ENCODE data around the gene FCN1. TPM values are rescaled to one million over a fixed set of nuclear protein-coding genes. Genes with fewer than 3 reads are reported as not detected.

FCN1 gene
- not detected for total RNA-seq (ENCODE audit: unreplicated experiment)
- long read RNA-seq: 0 reads

- Mint-ChIP-seq H3K9me3 (ENCODE audit: unreplicated experiment) (no peaks in the 10 kb centered on the region), H3K4me1 (ENCODE audit: unreplicated experiment) (no peaks in the 10 kb centered on the region), H3K36me3 (ENCODE audit: low read depth, unreplicated experiment) (no peaks in the 10 kb centered on the region), H3K27me3 (ENCODE audit: unreplicated experiment) (no peaks in the 10 kb centered on the region), H3K4me3 (ENCODE audit: unreplicated experiment) (no peak within 1 kb of the TSS), H3K27ac (ENCODE audit: unreplicated experiment) (no peak within 1 kb of the TSS)
- TF ChIP-seq CTCF (IDR thresholded peaks at IDR 0.05; ENCODE audit: unreplicated experiment): no peak
- DNase-seq (ENCODE audit: low spot score): no peak
Observed at GRCh38 chr9:134917431-134918373, at the start of gene FCN1. Gene FCN1 (minus strand): TSS chr9:134917912. CDS start chr9:134917871, 41 bp downstream.

- no peak overlapping the region for H3K4me3 Mint-ChIP-seq (ENCODE audit: unreplicated experiment)
- no peaks in the 10 kb centered on the region for H3K36me3 Mint-ChIP-seq (ENCODE audit: low read depth, unreplicated experiment)
Observed at GRCh38 chr9:134966697-134967546, 49.2 kb upstream of the FCN1 start.

GRCh38 chr9:134966270-134966669, 48.6 kb upstream of the FCN1 start:
- no peak for TF ChIP-seq CTCF (IDR thresholded peaks at IDR 0.05; ENCODE audit: unreplicated experiment)
- no peaks in the 10 kb centered on the region for H3K9me3 Mint-ChIP-seq (ENCODE audit: unreplicated experiment)
- H3K4me3 Mint-ChIP-seq (ENCODE audit: unreplicated experiment): no peak overlapping the region
- no peaks in the 10 kb centered on the region for H3K36me3 Mint-ChIP-seq (ENCODE audit: low read depth, unreplicated experiment)
- no peaks in the 10 kb centered on the region for H3K4me1 Mint-ChIP-seq (ENCODE audit: unreplicated experiment)
- no peak for DNase-seq (ENCODE audit: low spot score)
- no peak overlapping the region for H3K27ac Mint-ChIP-seq (ENCODE audit: unreplicated experiment)
- peaks cover 4% of the 10 kb centered on the region for H3K27me3 Mint-ChIP-seq (ENCODE audit: unreplicated experiment)

More at GRCh38 chr9:134966697-134967546, 49.2 kb upstream of the FCN1 start:
- H3K9me3 Mint-ChIP-seq (ENCODE audit: unreplicated experiment): no peaks in the 10 kb centered on the region
- DNase-seq (ENCODE audit: low spot score): no peak
- H3K27me3 Mint-ChIP-seq (ENCODE audit: unreplicated experiment): peaks cover 3% of the 10 kb centered on the region
- no peaks in the 10 kb centered on the region for H3K4me1 Mint-ChIP-seq (ENCODE audit: unreplicated experiment)
- H3K27ac Mint-ChIP-seq (ENCODE audit: unreplicated experiment): no peak overlapping the region
- no peak for TF ChIP-seq CTCF (IDR thresholded peaks at IDR 0.05; ENCODE audit: unreplicated experiment)

- H3K36me3 Mint-ChIP-seq (ENCODE audit: low read depth, unreplicated experiment): no peaks in the 10 kb centered on the region
- H3K4me1 Mint-ChIP-seq (ENCODE audit: unreplicated experiment): no peaks in the 10 kb centered on the region
- H3K27ac Mint-ChIP-seq (ENCODE audit: unreplicated experiment): no peak overlapping the region
- H3K27me3 Mint-ChIP-seq (ENCODE audit: unreplicated experiment): peaks cover 4% of the 10 kb centered on the region
- no peak overlapping the region for H3K4me3 Mint-ChIP-seq (ENCODE audit: unreplicated experiment)
- no peak for TF ChIP-seq CTCF (IDR thresholded peaks at IDR 0.05; ENCODE audit: unreplicated experiment)
- no peaks in the 10 kb centered on the region for H3K9me3 Mint-ChIP-seq (ENCODE audit: unreplicated experiment)
- DNase-seq (ENCODE audit: low spot score): no peak
Observed at GRCh38 chr9:134965851-134966250, 48.1 kb upstream of the FCN1 start.
